Stimulated activated CD4-positive, alpha-beta T cell treated with anti-CD3 and anti-CD28 coated beads, Interleukin-4, amount 100 ng/mL, for 48 hours (primary cell): Measurements from ENCODE around the gene SOCS3.

Experiments
- DNase-seq, 2 donors: peaks; one replicate each; pipeline ENCODE4 v3.0.0-alpha.2; 2020; ENCODE audit warnings: low read depth in 2 of 2

Gene SOCS3

DNA sequence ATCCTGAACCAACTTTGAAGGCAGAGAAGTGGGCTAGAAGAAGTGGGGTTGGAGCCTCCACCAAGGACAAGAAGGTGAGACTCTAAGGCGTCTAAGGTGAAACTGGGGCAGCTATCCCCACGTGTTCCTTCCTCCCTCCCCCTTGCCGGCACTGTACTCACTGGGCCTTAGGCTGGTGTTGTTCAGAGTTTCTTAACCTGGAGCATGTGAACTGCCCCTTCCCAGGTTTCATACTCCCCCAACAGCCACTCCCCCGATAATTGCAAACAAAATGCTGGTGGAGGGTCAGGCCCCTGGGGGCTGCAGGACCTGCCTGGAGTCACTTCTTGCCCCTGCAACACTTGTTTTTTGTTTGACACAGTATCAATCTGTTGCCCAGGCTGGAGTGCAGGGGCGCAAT, 7.3 kb upstream of the SOCS3 start:
- DNase-seq: no peak

GRCh38 chr17:78366109-78366848, 6.4 kb upstream of the SOCS3 start:
- no peak for DNase-seq

DNA sequence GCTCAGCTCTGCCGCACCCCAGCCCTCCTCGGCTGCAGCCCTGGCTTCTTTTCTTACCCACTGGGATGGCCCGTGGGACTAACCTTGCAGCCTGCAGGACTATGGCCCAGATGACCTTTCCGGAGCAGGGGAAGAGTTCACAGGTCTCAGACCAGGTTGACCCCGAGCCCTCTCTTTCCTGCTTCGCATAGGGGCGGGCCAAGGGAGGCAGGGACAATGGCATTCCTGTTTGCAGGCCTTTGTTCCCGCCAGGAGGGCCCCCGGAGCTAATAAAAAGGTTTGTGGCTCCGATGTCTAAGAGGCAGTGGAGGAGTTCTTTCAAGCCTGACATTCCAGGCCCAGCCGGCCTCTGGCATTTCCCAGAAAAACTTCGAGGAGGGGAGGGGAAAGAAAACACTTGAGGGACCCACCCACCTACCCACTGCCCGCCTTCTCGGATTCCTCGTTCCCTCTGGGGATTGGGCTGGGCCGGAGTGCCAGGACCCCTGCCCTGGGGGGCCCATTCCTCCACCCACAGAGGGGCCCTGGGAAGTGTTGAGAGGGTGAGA, 5.8 kb upstream of the SOCS3 start:
- no peak for DNase-seq

- no peak for DNase-seq
Observed at GRCh38 chr17:78364436-78365281, 4.8 kb upstream of the SOCS3 start.

DNA sequence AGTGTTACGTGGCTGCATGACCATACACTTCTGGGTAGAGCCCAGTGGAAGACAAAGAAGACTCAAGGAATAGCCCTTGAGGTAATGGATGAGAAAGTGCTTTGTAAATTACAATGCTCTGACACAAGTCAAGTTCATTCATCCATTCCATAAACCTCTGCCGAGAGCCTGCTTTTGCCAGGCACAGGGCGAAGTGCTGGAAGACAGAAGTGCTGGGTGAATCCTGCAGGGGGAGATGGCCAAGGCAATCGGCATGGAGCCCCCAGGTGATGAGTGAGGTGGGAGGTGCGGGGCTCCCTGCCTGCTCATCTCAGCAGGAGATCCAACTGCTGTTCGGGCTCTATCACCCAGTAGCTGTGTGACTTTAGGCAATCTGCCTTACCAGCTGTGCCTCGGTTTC, 2.8 kb upstream of the SOCS3 start:
- no peak for DNase-seq

DNA sequence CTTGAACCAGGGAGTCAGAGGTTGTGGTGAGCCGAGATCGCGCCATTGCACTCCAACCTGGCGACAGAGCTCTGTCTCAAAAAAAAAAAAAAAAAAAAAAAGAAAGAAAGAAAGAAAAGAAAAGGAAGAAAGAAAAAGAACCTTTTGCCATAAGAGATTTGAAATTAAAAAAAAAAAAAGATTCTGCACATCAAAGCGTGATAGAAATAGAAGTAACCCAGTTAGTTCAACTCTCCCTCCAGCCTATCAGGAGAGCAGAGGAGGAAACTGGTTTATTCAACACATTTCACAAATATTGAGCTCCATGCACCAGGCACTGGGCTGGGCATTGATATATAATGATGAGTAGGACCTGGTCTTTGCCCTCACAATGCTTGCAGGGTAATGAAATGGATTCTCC, 2.4 kb upstream of the SOCS3 start:
- no peak for DNase-seq

DNA sequence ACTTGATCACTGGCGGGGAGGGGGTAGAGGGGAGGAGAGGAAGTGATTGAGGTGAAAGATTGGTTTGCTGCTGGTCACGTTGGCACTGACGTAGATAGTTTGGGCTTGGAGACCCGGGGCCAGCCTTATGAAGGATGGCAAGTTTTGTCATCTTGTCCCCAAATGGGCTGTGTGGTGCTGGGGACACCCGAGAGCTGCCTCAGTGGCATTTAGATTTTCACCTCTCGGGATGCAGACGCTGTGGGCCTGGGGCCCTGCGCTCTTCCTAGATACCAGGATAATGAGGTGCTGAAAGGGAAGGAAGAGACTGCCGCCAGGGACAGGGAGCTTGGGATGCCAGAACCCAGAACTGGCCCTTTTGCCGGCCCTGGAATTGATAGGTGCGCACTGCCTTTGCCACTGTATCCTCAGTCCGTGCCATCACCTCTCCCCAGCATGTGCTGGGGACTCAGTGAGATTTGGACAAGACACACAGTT, 1.4 kb upstream of the SOCS3 start:
- no peak for DNase-seq

DNA sequence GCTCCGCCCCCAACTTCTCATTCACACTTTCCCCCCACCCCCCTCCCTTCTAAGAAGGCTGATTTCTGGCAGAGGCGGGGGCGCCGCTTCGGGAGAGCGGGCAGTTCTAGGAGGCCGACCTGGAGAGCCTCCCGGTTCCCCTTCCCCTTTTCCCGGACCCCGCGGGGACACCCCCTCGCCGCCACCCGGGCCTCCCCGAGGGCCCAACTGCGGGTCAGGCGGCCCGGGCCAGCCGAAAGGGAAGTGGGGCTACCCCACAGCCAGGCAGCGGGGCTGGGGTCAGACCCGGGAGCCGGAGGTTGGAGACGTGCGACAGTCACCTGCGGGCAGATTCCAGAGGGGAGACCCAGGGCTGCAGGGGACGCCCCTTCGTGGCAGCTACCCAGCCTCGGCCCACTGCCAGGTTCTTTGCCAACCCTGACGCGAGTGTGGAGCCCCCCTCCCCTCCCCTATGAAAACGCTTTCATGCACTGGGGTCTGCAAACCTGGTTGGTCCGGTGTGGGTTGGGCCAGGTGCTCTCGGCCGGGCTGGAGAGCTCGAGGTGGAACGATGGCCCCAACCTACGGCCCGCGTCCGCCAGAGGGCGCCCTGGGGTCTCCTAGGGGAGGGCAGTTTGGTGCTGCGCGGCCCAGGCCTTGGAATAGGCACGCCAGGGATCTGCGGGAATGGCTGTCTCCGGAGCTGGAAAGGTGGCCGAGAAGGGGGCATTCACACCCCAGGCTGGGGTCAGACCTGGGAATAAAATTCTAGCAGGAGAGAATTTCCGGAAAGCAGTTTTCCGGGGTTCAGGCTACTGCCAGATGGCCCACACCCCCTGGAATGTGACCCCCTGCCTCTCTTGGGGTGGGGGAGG, 721 bp upstream of the SOCS3 start:
- DNase-seq: peak; percentile 94 to 99

- peak in 1 of 2 donors; percentile 31 for DNase-seq
Observed at GRCh38 chr17:78359321-78359996, 418 bp downstream of the SOCS3 start.

- no peak for DNase-seq
Observed at GRCh38 chr17:78358538-78359320, 1.1 kb downstream of the SOCS3 start.

DNA sequence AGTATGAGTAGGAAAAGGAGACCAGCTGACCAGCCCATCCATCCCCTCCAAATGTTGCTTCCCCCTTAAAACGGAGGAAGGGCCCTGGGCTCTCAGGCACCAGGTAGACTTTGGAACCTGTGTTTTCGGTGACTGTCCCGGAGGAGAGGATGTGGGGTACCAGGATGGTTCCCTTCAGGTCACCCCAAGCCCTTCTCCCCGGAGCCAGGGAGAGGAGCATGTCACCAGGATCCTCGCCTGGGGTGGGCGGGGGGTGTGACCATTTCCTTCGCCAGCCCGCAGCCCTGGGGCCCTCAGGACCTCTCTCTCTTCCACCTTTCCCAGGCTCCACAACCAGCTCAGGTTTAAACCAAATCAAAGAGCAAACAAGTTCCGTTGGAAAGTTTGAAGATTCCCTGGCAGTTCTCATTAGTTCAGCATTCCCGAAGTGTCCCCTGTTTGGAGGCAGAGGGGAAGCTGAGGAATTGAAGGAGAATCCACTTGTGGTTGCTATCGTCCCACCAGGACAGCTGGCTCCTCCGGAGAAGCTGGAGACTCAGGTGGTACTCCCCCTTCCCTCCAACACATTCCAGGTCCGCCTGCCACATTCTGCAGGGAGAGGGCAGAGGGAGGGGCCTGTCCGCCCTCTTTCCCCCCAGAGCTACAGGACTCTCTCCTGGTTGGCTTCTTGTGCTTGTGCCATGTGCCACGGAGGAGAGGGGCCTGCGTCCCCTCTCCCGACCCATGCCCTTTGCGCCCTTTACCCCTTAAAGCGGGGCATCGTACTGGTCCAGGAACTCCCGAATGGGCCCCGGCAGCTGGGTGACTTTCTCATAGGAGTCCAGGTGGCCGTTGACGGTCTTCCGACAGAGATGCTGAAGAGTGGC, 2.0 kb downstream of the SOCS3 start:
- DNase-seq: no peak

GRCh38 chr17:78357177-78357586, 2.7 kb downstream of the SOCS3 start:
- no peak for DNase-seq

DNA sequence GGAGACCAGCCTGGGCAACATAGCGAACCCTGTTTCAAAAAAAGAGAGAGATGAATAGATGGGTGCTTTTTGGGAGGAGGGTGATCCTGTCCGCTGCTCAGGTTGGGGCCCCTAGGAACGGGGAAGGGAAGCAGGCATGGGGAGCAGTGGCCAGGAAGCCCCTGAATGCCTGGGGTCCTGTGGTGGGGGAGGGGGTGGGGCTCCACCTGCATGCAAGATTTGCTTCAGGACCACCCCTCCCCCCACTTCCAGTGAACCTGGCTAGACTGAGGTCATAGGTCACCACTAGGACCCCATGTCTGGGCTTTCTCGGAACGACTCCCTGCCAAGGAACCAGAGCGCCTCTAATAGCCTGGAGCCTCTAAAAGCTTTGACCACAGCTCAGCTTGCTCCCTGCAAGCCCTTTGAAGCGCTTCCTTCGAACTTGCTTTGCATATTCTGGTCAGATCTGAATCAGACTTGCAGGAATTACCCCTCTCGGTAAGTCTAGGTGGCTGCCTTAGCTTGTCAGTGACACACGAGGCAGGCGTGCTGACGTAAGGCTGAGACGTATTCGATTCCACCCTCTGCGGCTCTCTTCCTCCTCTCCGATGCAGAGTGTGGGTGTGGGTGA, 3.7 kb downstream of the SOCS3 start:
- peak; percentile 77 to 88 for DNase-seq

DNA sequence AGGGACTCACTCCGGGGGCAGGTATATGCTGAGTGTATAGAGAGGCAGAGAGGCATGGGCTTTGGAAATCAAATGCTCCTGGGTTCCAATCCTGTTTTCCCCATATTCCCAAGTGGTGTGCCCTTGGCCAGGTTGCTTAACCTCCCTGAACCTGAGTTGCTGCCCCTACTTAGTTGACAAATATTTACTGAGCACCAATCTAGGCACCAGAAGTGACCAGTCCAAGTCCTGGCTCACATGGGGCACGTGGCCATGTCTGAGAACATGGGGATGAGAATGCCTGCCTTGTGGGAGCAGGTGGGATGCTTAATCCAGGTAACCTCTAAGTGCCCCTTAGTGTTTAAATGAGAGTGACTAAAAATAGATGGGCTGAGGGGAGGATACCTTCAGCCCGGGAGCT, 4.2 kb downstream of the SOCS3 start:
- no peak for DNase-seq

DNA sequence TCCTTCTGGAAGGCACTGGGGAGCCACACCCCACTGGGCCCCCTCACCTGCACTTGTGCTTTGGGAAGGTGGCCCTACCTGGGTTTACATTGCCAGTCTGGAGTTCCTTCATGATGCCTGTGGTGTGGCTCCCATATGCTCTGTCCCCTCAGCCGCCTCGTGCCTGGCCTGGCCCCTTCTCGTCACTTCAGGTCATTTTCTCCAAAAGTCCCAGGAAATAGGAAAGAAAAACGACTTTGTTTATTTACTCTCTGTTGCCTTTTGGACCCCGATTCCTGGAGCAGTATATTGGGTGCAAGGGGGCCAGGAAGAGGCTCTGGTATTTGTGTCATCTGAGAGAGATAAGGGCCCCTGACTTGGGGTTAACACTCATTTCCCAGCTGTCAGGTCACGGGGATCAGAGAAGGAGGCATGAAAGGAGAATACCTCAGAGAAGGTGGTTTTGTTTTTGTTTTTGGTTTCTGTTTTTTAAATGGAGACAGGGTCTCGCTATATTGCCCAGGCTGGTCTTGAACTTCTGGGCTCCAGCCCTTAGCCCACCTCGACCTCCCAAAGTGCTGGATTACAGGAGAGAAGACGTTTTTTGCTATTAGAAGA, 4.7 kb downstream of the SOCS3 start:
- DNase-seq: no peak

DNA sequence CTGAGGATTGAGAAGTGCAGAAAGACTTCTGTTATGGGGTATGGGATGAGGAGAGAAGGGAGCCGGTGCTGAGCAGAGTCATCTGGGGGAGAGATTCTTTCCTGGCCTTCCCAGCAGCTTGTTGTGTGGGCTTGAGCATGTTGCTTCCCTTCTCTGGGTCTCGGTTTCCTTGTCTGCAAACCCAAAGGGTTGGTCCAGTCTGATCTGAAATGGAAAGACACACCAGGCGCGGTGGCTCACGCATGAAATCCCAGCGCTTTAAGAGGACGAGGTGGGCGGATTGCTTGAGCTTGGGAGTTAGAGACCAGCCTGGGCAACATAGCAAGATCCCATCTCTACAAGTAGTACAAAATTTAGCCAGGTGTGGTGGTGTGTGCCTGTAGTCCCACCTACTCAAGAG, 6.0 kb downstream of the SOCS3 start:
- DNase-seq: no peak

GRCh38 chr17:78351449-78352006, 8.3 kb downstream of the SOCS3 start:
- no peak for DNase-seq
